ENCODE measurements around the gene MOB3A.

DNA sequence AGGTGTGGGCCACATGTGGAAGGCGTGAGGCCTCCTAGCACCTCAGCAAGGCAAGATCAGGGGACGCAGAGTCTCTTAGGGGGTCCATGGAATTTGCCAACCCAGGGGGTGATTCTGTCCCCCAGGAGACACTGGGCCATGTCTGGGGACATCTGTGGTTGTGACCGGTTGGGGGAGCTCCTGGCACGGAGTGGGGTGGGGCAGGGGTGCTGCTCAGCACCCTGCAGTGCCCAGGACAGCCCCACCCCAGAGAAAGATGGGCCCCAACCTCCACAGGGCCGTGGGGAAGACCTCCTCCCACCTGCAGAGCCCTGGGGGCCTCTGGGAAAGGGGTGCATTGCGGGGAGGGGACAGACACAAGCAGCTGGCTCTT, 49.1 kb downstream of the MOB3A start:
- TF ChIP-seq, protein P1, sequence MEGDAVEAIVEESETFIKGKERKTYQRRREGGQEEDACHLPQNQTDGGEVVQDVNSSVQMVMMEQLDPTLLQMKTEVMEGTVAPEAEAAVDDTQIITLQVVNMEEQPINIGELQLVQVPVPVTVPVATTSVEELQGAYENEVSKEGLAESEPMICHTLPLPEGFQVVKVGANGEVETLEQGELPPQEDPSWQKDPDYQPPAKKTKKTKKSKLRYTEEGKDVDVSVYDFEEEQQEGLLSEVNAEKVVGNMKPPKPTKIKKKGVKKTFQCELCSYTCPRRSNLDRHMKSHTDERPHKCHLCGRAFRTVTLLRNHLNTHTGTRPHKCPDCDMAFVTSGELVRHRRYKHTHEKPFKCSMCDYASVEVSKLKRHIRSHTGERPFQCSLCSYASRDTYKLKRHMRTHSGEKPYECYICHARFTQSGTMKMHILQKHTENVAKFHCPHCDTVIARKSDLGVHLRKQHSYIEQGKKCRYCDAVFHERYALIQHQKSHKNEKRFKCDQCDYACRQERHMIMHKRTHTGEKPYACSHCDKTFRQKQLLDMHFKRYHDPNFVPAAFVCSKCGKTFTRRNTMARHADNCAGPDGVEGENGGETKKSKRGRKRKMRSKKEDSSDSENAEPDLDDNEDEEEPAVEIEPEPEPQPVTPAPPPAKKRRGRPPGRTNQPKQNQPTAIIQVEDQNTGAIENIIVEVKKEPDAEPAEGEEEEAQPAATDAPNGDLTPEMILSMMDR (IDR thresholded peaks at IDR 0.05): no peak
- TF ChIP-seq ZFX (IDR thresholded peaks at IDR 0.05; ENCODE audit: borderline replicate concordance): no peak

All from 22Rv1 (cell line).